ENCODE results near the gene MYO10.

MYO10 gene

DNA sequence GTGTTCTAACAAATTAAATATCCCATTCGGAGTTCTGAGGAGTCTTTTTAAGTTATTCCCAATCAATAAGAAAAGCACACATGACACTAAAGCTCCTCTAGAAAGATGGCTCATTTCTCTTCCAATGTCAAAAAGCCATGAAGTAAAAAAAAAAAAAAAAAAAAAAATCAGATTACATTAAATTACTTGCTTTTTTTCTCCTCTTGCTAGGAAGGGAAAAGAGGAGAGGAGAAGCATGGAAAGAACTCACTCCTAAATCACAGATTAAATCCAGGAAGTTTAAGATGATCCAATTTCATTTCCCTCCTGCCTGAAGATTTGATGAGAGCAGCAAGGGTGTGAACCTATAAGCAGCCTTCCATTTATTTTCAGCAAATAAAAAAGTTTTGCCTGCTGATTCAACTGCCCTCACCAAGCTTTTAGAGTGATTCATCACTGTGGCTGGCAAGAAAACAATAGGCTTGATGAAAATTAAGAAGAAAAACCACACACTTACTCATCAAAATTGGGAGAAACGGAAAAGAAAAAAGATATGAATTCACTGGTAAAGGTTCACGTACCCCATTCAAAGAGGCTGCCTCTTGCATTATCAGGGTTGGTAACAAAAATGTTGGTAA lies 19.7 kb downstream of the MYO10 start:
- DNase-seq, result no peak

DNA sequence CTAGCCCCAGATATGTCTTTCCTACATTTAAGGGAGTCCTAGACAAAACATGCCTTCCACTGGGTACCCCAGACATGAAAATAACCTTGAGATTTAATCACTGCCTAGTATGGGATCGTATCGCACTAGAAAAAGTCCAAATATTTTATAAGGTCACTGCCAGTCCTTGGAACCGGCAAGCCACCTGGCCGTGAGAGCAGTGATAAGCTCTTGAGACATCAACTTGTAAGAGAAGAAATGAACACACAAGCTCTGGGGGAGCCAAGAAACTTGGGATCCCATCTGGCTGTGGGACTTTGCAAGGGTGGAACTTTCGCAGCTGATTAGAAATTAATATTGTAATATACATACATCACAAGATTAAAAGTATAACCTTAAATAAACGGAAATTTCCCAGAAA lies 21.5 kb downstream of the MYO10 start:
- no peak for DNase-seq

DNA sequence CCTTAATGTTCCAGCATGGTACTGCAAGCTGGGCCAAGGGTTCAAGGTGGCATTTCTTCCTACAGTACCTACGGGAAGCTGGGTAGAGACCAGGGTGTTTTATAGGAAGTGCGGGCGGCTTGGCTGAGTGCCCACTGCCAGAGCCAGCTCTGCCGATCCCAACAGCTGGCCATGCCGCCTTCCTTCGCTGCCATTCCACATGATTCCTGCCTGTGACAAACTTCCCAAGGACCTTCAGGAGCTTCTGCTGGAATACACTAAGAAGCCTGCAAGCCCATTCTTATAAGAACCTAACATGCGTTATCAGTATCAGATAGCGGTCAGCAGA lies 22.0 kb downstream of the MYO10 start:
- DNase-seq, result no peak

DNA sequence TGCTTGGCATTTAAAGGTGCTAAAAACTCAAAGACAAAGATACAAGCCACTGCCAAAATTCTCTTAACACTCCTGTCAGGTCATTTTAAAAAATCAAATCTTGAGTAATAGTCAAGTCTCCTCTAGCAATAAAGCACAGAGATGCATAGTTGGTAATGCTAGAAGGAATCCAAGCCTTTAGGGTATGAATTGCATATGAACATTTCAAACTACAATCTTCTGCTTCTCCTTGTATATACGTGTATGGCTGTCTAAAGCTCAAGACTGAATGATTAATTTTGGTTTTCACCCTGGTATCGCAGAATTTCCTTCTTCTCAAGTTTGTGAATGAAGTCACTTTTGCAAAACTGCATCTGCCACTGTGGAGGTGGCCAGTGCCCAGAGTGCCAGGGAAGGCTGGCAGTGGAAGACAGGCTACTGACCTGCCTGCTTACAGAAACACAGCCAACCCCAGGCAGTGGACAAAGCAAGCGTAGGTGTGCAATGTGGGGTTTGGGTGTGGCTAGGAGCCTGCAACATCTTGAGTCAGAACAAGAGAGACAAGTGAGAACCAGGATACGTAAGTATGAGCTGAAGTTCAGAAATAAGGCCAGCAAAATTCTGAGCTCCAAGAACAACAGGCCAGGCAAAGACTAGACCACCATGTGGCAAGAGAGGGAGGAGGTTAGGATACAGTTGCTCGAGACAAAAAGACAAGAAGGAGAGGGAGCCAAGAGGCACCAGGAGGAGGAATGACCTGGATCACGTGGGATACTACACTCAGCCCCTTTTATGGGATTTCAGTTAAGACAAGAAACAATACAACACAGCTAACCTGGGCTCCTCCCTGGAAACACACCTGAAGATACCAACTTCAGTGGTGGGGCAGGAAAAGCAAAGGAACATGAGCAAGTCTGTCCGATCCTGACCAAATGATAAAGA lies 22.6 kb downstream of the MYO10 start:
- no peak for DNase-seq

DNA sequence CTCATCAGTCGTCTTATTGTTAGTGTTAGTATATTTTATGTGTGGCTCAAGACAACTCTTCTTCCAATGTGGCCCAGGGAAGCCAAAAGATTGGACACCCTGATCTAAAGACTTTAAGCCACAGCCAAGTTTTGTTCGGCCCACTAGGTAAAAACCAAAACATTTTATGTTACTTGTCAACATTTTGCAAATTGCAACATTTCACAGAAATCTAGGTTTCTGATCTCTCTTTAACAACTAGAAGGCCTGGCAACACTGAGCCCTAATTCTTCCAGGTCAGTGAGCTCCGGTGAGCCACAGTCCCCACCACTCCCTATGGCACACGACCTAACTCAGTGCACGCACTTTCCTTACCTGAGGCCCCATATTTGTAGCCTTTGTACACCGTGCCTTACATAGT lies 24.0 kb downstream of the MYO10 start:
- DNase-seq, result no peak

DNA sequence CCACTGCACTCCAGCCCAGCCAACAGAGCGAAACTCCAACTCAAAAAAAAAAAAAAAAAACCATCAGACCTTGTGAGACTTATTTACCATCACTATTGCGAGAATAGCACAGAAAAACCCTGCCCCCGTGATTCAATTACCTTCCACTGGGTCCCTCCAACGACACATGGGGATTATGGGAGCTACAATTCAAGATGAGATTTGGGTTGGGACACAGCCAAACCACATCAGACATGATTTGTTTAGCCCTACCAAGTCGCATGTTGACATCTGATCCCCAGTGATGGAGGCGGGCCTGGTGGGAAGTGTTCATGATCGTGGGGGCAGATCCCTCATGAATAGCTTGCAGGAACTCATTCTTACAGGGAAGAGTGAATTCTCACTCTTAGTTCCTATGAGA lies 26.6 kb downstream of the MYO10 start:
- DNase-seq, result no peak

DNA sequence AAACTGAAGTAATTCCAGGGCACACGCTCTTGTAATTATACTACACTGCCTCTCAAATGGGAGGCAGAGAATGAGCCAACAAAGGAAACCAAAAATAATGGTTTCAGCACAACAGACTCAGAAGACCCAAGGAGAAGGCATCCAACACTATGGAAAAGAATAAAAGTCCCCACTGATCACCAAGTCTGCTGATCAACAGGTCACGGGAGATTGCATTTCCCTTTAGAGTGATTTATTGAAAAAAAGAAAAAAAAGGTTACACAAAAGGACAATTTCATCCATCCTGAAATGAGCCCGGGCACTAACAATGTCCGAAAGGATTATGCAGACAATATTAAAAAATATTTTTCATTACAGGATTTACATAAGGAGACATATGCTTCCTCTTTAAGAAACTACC lies 28.8 kb downstream of the MYO10 start:
- no peak for DNase-seq

DNA sequence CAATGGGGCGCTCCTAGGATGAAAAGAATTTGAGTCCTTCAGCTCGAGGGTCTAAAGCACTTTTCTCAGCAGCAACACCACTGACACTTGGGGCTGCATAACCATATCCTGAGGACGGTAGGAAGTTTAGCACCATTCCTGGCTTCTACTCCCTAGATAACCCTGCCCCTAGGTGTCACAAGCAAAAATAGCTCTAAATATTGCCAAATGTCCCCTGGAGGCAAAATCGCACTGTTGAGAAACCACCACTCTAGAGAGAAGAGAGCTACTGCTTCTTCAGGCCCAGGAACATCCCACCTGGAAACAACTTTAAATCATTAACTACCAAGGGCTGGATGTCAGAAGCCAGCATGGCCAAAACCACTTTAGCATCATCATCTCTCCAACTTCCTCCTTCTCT lies 29.8 kb downstream of the MYO10 start:
- DNase-seq, result no peak

DNA sequence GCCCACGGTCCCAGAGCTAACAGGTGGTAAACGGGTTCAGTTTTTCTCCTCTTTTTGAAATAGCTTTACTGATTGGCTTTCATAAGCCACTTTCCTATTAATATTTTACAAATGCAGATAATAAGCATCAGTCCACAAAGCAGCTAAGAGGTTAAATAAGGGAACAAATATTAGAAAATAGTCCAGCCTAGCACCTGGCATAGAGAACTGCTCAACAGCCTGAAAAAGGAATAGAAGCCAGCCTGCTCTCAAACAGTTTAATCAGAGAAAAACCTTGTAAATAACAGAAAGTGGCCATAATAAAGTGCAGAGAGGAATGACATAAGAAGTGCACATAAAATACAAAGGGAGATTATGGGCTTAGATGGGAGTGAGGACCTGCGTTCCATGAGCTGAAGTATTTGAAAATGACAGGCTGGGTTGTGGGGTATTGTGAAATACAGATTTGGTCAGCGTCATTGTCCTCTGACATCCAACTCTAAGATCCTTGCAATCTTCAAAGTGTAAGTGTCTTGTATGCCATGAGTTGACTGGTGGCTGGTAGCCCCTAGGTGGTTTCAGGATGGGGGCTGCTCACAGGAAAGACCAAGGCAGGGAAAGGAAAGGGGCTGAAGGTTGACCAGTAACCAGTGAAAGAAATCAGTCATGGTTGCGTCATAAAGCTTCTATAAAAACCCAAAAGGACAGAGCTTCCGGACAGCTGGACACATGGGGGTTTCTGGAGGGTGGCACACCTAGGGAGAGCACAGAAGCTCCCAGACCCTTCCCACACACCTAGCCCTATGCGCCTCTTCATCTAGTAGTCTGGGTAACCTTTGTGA lies 32.4 kb downstream of the MYO10 start:
- DNase-seq, result no peak

DNA sequence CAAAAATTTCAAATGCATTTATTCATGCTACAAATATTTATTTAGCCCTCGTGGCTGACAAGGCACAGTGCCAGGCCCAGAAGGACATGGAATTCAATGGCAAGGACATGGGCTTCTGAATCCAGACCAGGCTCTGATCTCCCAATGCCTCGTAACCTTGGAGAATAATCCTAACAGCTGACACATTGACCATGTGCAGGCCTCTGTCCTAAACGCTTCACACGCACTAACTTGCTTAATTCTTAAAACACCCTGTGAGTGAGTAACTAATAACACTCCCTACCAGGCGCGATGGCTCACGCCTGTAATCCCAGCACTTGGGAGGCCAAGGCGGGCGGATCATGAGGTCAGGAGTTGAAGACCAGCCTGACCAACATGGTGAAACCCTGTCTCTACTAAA lies 33.2 kb downstream of the MYO10 start:
- no peak for DNase-seq

DNA sequence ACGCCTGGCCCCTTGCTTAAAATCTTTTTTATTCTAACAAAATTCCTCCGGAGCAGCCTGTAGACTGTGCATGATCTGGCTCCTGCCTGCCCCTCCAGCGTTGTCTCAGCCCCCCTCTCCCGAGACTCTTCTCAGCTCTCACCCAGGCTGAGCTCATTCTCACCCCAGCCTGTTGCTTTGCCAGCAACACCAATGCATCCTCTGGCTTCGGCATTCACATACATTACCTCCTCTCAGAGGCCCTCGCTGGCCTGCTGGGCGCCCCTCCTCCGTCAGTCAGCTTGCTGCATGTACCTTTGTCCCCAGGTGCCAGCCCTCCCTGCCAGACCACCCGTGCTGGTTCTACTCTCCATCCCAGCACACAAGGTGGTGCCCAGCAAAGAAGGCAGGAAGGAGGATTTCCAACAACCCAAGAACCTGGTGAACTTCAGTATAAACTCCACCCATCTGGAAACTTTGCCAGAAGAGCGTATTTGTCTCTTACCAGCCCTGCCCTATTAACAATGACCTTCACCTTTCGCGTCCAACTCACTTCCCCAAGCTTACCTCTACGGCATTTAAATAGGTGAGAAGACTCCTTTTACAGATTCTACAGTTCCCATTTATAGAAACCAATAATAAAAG lies 35.0 kb downstream of the MYO10 start:
- no peak for DNase-seq

DNA sequence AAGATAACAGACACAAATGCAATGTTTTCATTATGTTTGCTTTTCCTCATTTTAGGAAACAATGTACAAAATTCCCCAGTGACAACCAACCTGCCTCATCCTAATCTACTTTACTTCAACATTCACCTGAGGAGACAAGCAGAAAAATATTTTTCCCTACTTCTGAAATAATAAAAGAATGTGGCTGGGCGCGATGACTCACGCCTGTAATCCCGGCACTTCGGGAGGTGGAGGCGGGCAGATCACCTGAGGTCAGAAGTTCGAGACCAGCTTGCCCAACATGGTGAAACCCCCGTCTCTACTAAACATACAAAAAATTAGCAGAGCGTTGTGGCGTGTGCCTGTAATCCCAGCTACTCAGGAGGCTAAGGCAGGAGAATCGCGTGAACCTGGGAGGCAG lies 36.9 kb downstream of the MYO10 start:
- no peak for DNase-seq

DNA sequence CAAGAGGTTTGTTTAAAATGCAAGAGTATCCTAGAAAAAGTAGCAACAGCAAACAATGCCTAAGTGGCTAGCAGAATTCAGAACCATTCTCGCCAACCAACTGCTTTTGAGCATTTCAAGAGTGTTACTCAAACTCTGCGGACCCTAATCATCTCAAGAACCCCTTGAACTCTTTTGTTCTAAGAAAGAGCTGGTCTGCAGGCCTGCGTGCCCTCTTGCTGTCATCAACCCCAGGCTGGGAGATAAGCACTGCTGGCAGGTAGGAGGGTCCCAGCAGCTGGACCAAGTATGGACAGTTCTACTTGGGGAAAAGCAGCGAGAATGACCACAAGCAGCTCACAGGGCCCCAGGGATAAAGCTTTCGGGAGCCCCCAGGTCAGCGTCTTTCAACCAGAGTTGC lies 38.3 kb downstream of the MYO10 start:
- no peak for DNase-seq

DNA sequence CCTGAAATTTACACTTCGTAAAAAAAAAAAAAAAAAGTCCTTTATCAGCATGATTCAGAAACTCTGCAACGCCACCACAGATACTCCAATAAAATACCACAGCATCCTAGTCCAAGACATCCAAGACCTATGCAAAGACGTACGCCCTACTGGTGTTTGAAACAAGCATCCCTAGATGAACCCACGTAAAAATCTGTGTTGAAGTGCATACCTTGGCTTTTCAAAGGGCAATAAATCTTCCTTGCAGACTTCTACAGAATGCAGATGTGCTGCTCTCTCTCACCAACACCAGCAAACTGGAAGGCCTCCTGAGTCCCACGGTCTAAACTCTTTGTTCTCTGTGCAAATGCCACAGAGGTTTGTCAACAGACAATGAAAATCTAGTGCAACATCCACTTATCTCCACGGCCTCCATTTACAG lies 38.8 kb downstream of the MYO10 start:
- no peak for DNase-seq

DNA sequence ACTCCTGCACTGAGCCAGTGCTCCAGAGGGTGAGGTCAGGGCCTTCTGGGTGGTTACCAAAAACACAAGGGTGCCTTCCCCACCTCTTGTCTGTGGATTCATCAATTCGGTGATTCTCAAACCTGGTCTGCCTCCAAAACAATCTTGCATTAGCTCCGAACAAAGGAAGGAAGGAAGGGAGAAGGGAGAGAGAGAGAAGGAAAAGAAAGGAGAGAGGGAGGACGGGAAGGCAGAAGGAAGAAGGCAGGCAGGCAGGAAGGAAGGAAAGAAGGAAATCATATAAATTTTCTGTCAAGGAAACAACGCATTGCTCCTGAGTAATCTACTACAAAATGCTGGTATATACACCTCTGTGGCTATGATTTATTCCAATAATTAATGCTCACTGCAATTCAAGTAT lies 39.3 kb downstream of the MYO10 start:
- DNase-seq, result no peak

DNA sequence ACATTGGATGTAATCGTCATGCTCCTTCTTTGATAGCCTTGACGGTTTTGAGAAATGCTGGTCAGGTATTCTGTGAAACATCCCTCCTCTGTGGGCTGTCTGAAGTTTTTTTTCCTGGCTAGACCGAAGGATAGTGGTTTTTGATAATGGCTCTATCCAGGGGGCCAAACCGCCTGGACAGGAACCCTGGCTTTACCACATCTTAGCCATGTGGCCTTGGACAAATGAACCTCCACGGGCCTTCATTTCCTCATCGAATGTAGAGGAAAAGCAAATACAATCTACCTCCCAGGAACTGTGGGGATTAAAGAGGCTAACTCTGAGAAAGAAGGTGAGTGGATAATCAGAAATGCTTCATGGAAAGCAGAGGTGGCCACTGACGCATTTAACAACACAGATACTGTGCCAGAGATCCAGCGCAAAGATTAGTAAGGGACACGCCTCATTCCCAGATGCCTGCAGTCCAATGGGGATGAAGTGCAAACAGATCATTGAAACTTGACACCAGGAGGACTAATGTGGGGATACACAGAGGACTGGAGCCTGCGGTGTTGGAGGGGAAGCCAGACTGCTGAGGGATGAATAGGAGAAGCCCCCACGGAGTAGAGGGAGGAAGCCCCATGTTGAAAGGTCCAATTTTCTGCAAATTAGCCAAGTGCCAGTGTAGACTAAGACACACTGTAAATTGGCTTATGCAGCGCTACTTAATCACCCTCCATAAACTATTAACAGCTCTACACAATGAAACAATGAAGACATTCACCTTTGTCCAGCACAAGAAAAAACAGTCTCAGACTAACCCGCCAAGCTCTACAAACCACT lies 41.6 kb downstream of the MYO10 start:
- DNase-seq, result no peak

DNA sequence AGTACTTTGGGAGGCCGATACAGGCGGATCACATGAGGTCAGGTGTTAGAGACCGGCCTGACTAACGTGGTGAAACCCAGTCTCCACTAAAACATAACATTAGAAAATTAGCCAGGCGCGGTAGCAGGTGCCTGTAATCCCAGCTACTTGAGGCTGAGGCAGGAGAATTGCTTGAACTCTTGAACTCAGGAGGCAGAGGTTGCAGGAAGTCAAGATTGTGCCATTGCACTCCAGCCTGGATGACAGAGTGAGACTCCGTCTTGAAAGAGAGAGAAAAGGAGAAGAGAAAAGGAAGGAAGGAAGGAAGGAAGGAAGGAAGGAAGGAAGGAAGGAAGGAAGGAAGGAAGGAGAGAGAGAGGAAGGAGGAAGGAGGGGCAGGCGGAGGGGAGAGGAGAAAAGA lies 45.1 kb downstream of the MYO10 start:
- DNase-seq, result no peak

DNA sequence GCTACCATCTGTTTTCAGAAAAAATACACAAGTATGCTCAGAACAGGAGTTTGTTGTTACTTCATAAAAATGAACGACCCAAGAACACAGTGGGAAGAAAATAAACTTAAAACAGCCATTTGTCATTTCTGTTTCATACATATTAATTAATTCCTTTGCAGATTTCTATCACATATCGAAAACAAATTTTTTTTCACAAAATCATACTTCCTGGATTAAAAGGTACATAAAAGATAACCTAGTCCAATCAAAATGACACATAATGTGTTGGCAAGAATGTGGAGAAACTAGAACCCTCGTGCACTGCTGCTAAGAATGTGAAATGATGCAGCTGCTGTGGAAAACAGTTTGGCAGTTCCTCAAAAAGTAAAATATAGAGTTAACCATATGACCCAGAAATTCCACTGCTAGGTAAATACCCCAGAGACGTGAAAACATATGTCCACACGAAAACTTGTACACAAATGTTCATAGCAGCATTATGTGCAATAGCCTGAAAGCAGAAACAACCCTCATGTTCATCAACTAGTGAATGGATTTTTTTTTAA lies 46.0 kb downstream of the MYO10 start:
- no peak for DNase-seq

DNA sequence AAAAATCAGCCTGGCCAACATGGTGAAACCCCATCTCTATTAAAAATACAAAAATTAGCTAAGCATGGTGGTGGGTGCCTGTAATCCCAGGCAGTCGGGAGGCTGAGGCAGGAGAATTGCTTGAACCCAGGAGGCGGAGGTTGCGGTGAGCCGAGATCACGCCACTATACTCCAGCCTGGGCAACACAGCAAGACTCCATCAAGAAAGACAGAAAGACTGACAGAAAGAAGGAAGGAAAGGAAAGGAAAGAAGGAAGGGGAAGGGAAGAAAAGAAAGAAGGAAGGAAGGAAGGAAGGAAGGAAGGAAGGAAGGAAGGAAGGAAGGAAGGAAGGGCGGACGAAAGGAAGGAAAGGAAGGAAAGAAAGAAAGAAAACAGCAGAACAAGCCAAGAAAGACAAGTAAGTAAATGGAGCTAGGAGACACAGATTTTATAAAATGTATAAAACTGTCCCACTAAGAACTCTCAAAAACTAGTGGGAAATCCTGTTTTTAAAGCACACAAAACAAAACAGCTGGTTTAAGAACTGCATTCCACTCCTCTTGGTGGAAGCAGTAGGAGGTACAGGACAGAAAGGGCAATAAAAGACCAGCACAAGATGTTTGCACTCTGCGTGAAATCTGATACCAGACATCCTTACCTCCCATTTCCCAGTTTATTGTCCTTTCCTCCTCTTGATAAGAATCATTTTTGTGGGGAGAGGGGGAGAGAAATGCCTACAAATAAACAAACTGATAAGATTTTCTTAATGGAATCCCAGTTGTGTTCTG lies 46.7 kb downstream of the MYO10 start:
- no peak for DNase-seq

DNA sequence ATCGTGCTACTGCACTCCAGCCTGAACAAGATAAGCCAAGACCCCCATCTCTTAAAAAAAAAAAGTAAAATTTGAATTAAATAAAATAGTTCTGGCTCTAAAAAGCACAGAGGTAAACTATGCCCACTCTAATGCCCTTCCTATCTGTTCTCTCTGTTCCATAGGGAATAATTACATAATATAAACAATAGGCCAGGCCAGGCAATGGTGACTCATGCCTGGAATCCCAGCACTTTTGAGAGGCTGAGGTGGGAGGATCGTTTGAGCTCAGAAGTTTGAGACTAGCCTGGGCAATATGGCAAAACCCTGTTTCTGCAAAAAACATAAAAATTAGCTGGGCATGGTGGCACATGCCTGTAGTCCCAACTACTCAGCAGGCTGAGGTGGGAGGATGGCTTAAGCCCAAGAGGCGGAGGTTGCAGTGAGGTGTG lies 47.4 kb downstream of the MYO10 start:
- DNase-seq, result no peak

DNA sequence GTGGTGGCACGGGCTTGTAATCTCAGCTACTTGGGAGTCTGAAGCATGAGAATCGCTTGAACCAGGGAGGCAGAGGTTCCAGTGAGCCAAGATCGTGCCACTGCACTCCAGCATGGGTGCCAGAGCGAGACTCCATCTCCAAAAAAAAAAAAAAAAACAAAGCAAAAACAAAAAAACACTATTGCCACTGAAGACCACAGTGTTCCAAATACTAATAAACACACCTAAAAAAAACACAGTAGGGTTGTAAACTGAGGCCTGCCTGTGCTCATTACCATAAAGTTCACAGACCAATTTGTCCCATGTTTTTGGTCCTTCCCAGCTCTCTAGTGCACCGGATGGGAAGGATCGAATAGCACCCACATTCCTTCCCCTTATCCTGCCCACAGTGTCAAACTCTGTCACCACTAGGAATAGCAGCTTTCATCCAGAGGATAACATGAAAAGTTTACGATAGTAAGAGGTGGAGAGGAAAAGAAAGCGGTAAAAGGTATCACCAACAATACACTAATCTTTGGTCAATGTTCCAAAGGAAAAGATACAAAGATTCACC lies 49.2 kb downstream of the MYO10 start:
- no peak for DNase-seq
